A673 (cell line): Measurements from ENCODE around the gene ADCYAP1R1.

Source experiments
- CTCF ChIP-seq: fragments of 300-800, 200-600 bp; sonication (generic); conservative IDR thresholded peaks from 2 replicates; pipeline ENCODE4 v1.5.1; 2017; ENCODE audit warnings: low read depth, mild to moderate bottlenecking, antibody characterized with exemption, low read length, moderate library complexity, mixed read lengths
- EZH2 ChIP-seq: fragments of 200-600 bp; sonication (generic); IDR thresholded peaks from 2 replicates; pipeline ENCODE4 v1.6.1; 2017; ENCODE audit warnings: borderline replicate concordance, low read depth, mild to moderate bottlenecking, mixed read lengths, antibody characterized with exemption, low read length; ENCODE audit not compliant: poor library complexity, severe bottlenecking

GRCh38 chr7:31069860-31070555 lies 17.9 kb downstream of the ADCYAP1R1 start:
- TF ChIP-seq CTCF (no peak), EZH2 (no peak)
